OCI-M2 (cell line): ENCODE data around the gene TMCO5A.
"Not testable (repeated sequence)": the region's sequence is repeated elsewhere in the genome, so short reads cannot be mapped to it uniquely, and the experiment has no call there.

Experiments used
- DNase-seq: peaks from one replicate; lab custom pipeline; 2025; ENCODE audit not compliant: unreplicated experiment; lab: John Stamatoyannopoulos, UW

The TMCO5A gene

GRCh38 chr15:37934340-37934739 lies at the start of gene TMCO5A:
Gene TMCO5A (plus strand): TSS chr15:37934640. CDS start chr15:37936324, 1,684 bp downstream.
- DNase-seq, result no peak

DNA sequence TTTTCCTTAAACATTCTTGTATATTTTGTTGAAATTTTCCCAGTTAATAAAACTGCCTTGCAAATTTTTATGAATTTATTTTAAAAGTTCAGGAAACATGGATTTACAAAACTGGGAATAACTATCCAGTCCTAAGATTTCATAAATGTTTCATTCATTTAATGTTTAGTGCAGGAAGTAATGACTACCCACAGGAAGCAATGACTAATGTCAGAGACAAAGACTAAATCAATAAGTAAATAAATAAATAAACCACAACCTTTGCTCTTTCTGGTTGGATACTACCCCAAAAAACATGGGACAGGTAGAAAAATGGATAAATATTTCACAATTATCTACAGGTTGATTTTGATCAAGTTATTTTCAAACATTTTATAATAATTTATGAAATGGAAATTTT lies 48.8 kb upstream of the TMCO5A start:
- DNase-seq, result no peak

DNA sequence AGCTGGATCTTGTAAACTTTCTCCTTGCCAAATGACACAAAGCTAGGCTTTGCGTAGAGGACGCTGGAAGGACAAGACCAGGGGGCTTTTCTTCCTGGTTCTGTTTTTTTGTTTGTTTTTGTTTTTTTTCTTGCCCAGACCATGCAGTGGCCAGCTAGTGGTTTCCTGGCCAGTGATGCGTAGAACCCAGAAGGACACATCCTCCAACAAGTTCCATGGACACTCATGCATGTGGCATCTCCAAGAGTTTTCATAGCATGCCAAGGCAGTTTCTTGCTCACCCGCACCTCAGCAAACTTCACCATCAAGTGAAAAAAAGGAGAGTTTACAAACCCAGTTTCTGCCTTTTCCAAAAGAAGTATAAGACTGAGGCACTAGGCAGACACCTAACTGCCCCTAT lies 46.1 kb upstream of the TMCO5A start:
- DNase-seq, result no peak

DNA sequence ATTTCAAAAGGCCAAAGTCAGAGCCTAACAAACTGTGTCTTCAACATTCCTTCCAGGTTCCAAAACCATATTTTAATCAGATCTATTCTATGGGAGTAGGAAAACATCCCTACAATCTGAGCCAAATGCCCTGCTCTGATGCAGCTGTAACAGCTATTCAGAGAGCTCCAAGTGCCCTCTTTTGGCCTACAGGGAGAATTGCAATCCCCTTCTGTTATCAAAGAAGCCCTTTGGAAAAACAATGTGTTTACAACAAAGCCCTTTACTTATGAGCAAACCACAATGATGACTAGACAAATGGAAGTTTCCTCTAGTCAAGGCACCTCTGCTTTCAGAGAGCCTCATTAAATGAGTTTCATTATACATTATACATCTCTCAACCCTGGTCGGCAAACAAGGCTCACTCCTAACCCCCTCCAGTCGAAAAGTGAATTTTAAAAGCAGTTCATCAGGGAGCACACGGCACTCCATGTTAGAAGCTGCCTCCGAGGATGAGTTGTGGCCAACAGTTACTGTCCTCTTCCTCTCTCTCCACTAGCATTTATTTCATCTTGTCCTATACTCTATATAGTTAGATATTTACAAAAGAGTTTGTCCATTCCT lies 42.6 kb upstream of the TMCO5A start:
- DNase-seq, result peak; percentile 11

- DNase-seq, result no peak
Observed at GRCh38 chr15:37893309-37893708, 41.1 kb upstream of the TMCO5A start.

- DNase-seq, result no peak
Observed at GRCh38 chr15:37898362-37898761, 36.1 kb upstream of the TMCO5A start.

- DNase-seq, result no peak
Observed at GRCh38 chr15:37900326-37901221, 33.9 kb upstream of the TMCO5A start.

GRCh38 chr15:37902126-37902525 lies 32.3 kb upstream of the TMCO5A start:
- DNase-seq, result no peak

GRCh38 chr15:37903919-37904625 lies 30.4 kb upstream of the TMCO5A start:
- no peak for DNase-seq

DNA sequence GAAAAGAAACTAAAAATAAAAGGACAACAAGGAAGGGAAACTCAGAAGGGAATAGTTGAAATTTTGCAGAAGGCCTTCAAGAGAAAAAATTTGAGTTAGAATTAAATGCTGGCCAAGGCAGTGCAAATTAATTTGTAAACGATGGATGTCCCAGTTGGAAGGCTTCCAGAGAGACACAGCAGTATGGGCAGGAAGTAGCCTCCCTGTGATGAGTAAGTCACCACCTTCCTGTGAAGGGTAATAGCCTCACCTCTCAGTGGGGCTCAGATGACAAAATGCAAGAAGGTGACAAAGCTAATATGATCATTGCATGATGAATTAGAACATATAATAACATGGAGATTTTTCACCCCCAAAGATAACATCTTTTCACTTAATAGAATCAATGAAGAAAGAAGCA lies 27.3 kb upstream of the TMCO5A start:
- DNase-seq, result no peak

- DNase-seq, result no peak
Observed at GRCh38 chr15:37921527-37922385, 12.7 kb upstream of the TMCO5A start.

DNA sequence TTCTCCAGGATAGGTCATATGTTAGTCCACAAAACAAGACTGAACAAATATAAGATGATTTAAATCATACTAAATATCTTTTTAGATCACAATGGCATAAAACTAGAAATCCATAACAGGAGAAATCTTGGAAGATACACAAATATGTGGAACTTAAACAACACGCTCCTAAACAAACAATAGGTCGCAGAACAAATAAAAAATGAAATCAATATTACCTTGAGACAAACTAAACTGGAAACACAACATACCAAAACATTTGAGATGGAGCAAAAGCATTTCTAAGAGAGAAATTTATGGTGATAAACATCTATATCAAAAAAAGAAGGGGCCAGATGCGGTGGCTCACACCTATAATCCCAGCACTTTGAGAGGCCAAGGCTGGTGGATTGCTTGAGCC lies 8.3 kb upstream of the TMCO5A start:
- DNase-seq, result no peak

GRCh38 chr15:37929238-37929637 lies 5.2 kb upstream of the TMCO5A start:
- DNase-seq, result no peak

DNA sequence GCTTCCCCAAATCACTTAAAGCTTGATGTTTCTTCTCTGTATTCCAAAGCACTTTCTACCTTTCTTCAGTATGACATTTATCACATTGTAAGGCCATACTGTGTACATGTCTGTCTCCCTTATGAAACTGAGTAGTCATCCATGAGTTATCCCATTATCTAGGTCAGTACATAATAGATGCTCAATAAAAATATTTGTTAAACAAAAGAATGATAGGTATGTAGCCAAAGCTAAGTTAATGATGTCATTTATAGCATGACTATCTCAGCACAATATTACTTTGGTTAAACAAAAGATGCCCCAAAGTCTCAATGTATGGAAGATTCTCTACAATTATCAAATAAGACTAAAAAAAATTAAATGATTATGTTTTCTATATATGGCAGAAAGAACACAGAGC lies 3.1 kb upstream of the TMCO5A start:
- no peak for DNase-seq

DNA sequence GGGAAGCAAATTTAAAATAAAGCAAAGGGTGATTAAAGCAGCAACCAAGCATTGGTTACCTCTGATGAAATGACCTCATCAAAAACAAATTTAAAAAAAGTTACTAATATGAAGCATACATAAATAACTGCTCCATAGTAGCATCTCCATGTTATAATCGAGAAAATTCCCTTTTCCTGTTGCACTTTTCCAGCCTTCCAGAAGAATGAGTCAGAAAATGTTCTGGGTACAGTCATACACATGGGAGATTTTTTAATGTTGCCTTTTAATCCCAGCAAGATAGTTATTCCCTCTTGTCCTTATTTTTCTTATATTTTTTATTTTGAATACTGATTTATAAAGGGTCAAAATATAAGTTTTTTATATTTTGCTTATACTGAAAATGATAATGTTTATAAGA lies 2.6 kb upstream of the TMCO5A start:
- no peak for DNase-seq

GRCh38 chr15:37932549-37932948 lies 1.9 kb upstream of the TMCO5A start:
- no peak for DNase-seq

- no peak for DNase-seq
Observed at GRCh38 chr15:37933666-37934065, 774 bp upstream of the TMCO5A start.

GRCh38 chr15:37940876-37941275 lies 6.4 kb downstream of the TMCO5A start:
- no peak for DNase-seq

GRCh38 chr15:37941779-37942178 lies 7.3 kb downstream of the TMCO5A start:
- no peak for DNase-seq

DNA sequence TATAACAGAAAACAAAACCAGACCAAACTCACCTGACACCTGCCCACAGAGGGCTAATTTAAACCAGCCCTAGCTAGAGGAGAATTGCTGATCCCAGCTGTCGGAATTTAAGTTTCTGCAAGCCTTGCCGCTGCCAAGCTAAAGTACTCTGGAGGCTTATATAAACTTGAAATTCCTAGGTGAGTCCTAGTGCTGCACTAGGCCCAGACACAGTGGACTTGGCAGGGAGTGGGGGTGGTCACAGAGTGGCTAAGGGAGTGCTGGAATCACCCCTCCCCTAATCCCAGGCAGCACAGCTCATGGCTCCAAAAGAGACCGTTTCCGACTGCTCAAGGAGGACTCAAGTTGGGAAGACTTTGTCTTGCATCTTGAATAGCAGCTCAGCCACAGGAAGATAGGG lies 17.6 kb downstream of the TMCO5A start:
- no peak for DNase-seq

- not testable (repeated sequence) for DNase-seq
Observed at GRCh38 chr15:37960742-37961141, 26.3 kb downstream of the TMCO5A start.
